ENCODE results near the gene GRM2. TPM values are rescaled to one million over a fixed set of nuclear protein-coding genes. Genes with fewer than 3 reads are reported as not detected.

Gene GRM2
- total and polyA plus RNA-seq, 8 donors: 0.09 to 0.51 (median 0.21) TPM

GRCh38 chr3:51686512-51687215 is 20.2 kb upstream of the GRM2 start:
- H3K27ac ChIP-seq: peak overlapping the region in 2 of 4 donors; percentile 30 to 47
- no peak for FAIRE-seq
- 75 to 81% methylated on average over 9 to 10 of the region's 10 CpGs for WGBS, 2 donors

GRCh38 chr3:51687431-51688205 is 19.2 kb upstream of the GRM2 start:
- ATAC-seq (no peak), FAIRE-seq (no peak), DNase-seq (no peak)
- 84 to 85% methylated on average over 14 of the region's 14 CpGs for WGBS, 2 donors
- no peak for TF ChIP-seq CTCF (IDR thresholded peaks at IDR 0.05)
- Histone ChIP-seq H3K27ac (peak overlapping the region in 1 of 4 donors; percentile 47), H3K27me3 (no peaks in the 10 kb centered on the region), H3K4me1 (no peaks in the 10 kb centered on the region), H3K36me3 (no peaks in the 10 kb centered on the region), H3K9me3 (no peaks in the 10 kb centered on the region), H3K4me3 (no peak overlapping the region)
- intact Hi-C loops (cut with DNase I): no loop called here

More at GRCh38 chr3:51686512-51687215, 20.2 kb upstream of the GRM2 start:
- H3K27me3 ChIP-seq: no peaks in the 10 kb centered on the region
- no peak overlapping the region for H3K4me3 ChIP-seq
- no peaks in the 10 kb centered on the region for H3K4me1 ChIP-seq
- intact Hi-C loops (cut with DNase I): no loop called here
- no peak for TF ChIP-seq CTCF (IDR thresholded peaks at IDR 0.05)
- ATAC-seq (peak in 2 of 4 donors; percentile 24 to 30), DNase-seq (no peak)
- no peaks in the 10 kb centered on the region for H3K36me3 ChIP-seq
- H3K9me3 ChIP-seq: no peaks in the 10 kb centered on the region

- WGBS, 2 donors: 90 to 92% methylated on average over 3 of the region's 3 CpGs
- Histone ChIP-seq H3K27ac (no peak overlapping the region), H3K36me3 (no peaks in the 10 kb centered on the region), H3K27me3 (no peaks in the 10 kb centered on the region), H3K9me3 (no peaks in the 10 kb centered on the region), H3K4me1 (no peaks in the 10 kb centered on the region), H3K4me3 (no peak overlapping the region)
- FAIRE-seq (no peak), DNase-seq (no peak), ATAC-seq (no peak)
- TF ChIP-seq CTCF (IDR thresholded peaks at IDR 0.05): no peak
- intact Hi-C loops (cut with DNase I): no loop called here
Measured at GRCh38 chr3:51688206-51688600, 18.7 kb upstream of the GRM2 start.

- Histone ChIP-seq H3K27ac (no peak overlapping the region), H3K4me1 (no peaks in the 10 kb centered on the region), H3K4me3 (no peak overlapping the region), H3K27me3 (no peaks in the 10 kb centered on the region), H3K9me3 (no peaks in the 10 kb centered on the region), H3K36me3 (no peaks in the 10 kb centered on the region)
- WGBS, 2 donors: 63 to 72% methylated on average over 5 of the region's 5 CpGs
- no peak for TF ChIP-seq CTCF (IDR thresholded peaks at IDR 0.05)
- FAIRE-seq (no peak), DNase-seq (no peak), ATAC-seq (no peak)
- intact Hi-C loops (cut with DNase I): no loop called here
Measured at GRCh38 chr3:51691021-51691420, 15.8 kb upstream of the GRM2 start.

- ATAC-seq: no peak
- no peaks in the 10 kb centered on the region for H3K4me1 ChIP-seq
- TF ChIP-seq CTCF (IDR thresholded peaks at IDR 0.05): no peak
- 82 to 93% methylated on average over 3 of the region's 3 CpGs for WGBS, 2 donors
- intact Hi-C loops (cut with DNase I): no loop called here
- no peak for DNase-seq
- no peaks in the 10 kb centered on the region for H3K36me3 ChIP-seq
- no peaks in the 10 kb centered on the region for H3K27me3 ChIP-seq
- FAIRE-seq: no peak
- H3K4me3 ChIP-seq: no peak overlapping the region
- H3K27ac ChIP-seq: no peak overlapping the region
- H3K9me3 ChIP-seq: no peaks in the 10 kb centered on the region
Measured at GRCh38 chr3:51691949-51692348, 14.9 kb upstream of the GRM2 start.
